Omental fat pad (tissue), 4 donors: Measurements from ENCODE around the gene KDM4C. TPM values are rescaled to one million over a fixed set of nuclear protein-coding genes. Genes with fewer than 3 reads are reported as not detected.

ENCODE experiments used
- ATAC-seq: fragments of 150-250 bp; one replicate; pipeline ENCODE4 v1.9.1; 2016; ENCODE audit warnings: mild to moderate bottlenecking, moderate library complexity; ENCODE audit not compliant: low FRiP score
- DNase-seq: peaks from one replicate; pipeline ENCODE4 v3.0.0-alpha.2; 2019; ENCODE audit warnings: low spot score
- CTCF ChIP-seq, 3 donors: fragments of 450-650 bp; IDR thresholded peaks; one replicate each; pipeline ENCODE4 v1.5.1; 2016 to 2017; ENCODE audit warnings: antibody characterized with exemption in 3 of 3, mild to moderate bottlenecking in 3 of 3, moderate library complexity in 2 of 3
- total RNA-seq, 4 donors: library from RNA; depleted of rRNA; stranded (reverse); fragments of >200 nt; gene quantifications; one replicate each; pipeline ENCODE4 v1.1.0, GENCODE V29; 2016

Gene KDM4C
- total RNA-seq, 4 donors from 2014 or later: 24.9 to 37.0 (median 32.0) TPM

- no peak for DNase-seq
- no peak for ATAC-seq
- no peak for TF ChIP-seq CTCF (IDR thresholded peaks at IDR 0.05)
Observed at GRCh38 chr9:6822696-6823095, 64.9 kb downstream of the KDM4C start.

- TF ChIP-seq CTCF (IDR thresholded peaks at IDR 0.05): no peak
- DNase-seq (no peak), ATAC-seq (no peak)
Observed at GRCh38 chr9:6827439-6828145, 69.8 kb downstream of the KDM4C start.

GRCh38 chr9:6829027-6829426, 71.3 kb downstream of the KDM4C start:
- no peak for DNase-seq
- no peak for ATAC-seq
- TF ChIP-seq CTCF (IDR thresholded peaks at IDR 0.05): no peak

GRCh38 chr9:6829536-6829935, 71.8 kb downstream of the KDM4C start:
- DNase-seq (no peak), ATAC-seq (no peak)
- TF ChIP-seq CTCF (IDR thresholded peaks at IDR 0.05): no peak

- DNase-seq (no peak), ATAC-seq (no peak)
- TF ChIP-seq CTCF (IDR thresholded peaks at IDR 0.05): no peak
Observed at GRCh38 chr9:6833518-6834192, 75.9 kb downstream of the KDM4C start.

GRCh38 chr9:6834306-6834705, 76.5 kb downstream of the KDM4C start:
- no peak for TF ChIP-seq CTCF (IDR thresholded peaks at IDR 0.05)
- ATAC-seq: no peak

GRCh38 chr9:6838158-6838557, 80.4 kb downstream of the KDM4C start:
- no peak for ATAC-seq
- no peak for TF ChIP-seq CTCF (IDR thresholded peaks at IDR 0.05)
- DNase-seq: no peak

More at GRCh38 chr9:6834306-6834705, 76.5 kb downstream of the KDM4C start:
- no peak for DNase-seq
